ENCODE data around the gene EMC1.

DNA sequence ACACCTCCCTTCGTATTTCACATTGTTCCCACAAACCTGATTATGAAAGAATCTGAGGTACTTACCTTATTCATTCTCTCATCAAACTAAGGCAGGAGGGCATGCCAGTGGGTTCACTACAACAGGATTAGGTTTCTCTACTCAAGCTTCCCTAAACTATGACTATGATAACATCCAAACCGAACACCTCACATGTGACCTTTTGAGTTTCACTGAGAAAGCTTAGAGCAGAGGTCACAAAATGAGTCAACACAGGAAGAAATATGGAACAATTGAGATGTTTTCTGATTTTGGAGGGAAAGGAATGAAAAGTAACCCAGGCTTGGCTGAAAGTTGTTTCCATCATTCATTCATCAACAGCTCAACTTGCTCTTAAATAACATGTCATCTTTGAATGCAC is 65.3 kb downstream of the EMC1 start:
- TF ChIP-seq CTCF (IDR thresholded peaks at IDR 0.05): no peak
- TF ChIP-seq EZH2 (IDR thresholded peaks at IDR 0.05; ENCODE audit: borderline replicate concordance, insufficient read depth, low read depth, low read length, poor library complexity, severe bottlenecking): no peak

Data from B cell (primary cell).